Epithelial cell of proximal tubule (primary cell): ENCODE measurements around the gene SUSD1. TPM values are rescaled to one million over a fixed set of nuclear protein-coding genes. Genes with fewer than 3 reads are reported as not detected.

ENCODE experiments used
- DNase-seq: peaks from one replicate; pipeline ENCODE4 v3.0.0-alpha.2; 2011; ENCODE audit warnings: low read depth
- H3K4me3 ChIP-seq: 2 replicates; pipeline ENCODE4 v1.5.1; 2011; ENCODE audit warnings: low read depth, mild to moderate bottlenecking, low read length
- CTCF ChIP-seq: conservative IDR thresholded peaks from 2 replicates; pipeline ENCODE4 v1.5.1; 2012; ENCODE audit warnings: low read depth, mild to moderate bottlenecking, low read length
- total RNA-seq: library from RNA; depleted of rRNA; stranded (reverse); fragments of >200 nt; gene quantifications from 2 replicates; pipeline ENCODE4 v1.2.3, GENCODE V29; 2015

The SUSD1 gene
- total RNA-seq, 1 donor from 2014 or later: 37.4 TPM

- no peak for TF ChIP-seq CTCF
- no peak for DNase-seq
- H3K4me3 ChIP-seq: no peak overlapping the region
Measured at GRCh38 chr9:112072721-112073638, 102.1 kb downstream of the SUSD1 start.

- no peak for DNase-seq
- no peak for TF ChIP-seq CTCF
- no peak overlapping the region for H3K4me3 ChIP-seq
Measured at GRCh38 chr9:112069318-112070169, 105.6 kb downstream of the SUSD1 start.

- no peak for TF ChIP-seq CTCF
- peak; percentile 95 for DNase-seq
- no peak overlapping the region for H3K4me3 ChIP-seq
Measured at GRCh38 chr9:112065806-112066606, 109.1 kb downstream of the SUSD1 start.

GRCh38 chr9:112064871-112065270 lies 110.2 kb downstream of the SUSD1 start:
- no peak for DNase-seq
- H3K4me3 ChIP-seq: no peak overlapping the region
- TF ChIP-seq CTCF: no peak

GRCh38 chr9:112063586-112063985 lies 111.5 kb downstream of the SUSD1 start:
- TF ChIP-seq CTCF: no peak
- no peak for DNase-seq

GRCh38 chr9:112063151-112063550 lies 111.9 kb downstream of the SUSD1 start:
- no peak overlapping the region for H3K4me3 ChIP-seq
- no peak for DNase-seq
- no peak for TF ChIP-seq CTCF

More at GRCh38 chr9:112063586-112063985, 111.5 kb downstream of the SUSD1 start:
- no peak overlapping the region for H3K4me3 ChIP-seq
